Liver (tissue), 3 donors: Measurements from ENCODE around the gene LRAT.

ENCODE experiments used
- CTCF ChIP-seq: fragments of 150-350 bp; IDR thresholded peaks from 2 replicates; pipeline ENCODE4 v1.5.1; 2017; ENCODE audit warnings: improper control_type of control experiment, low read depth, low read length; ENCODE audit not compliant: missing input control
- EGR1 ChIP-seq, 2 donors: IDR thresholded peaks; 2 replicates each; pipeline ENCODE4 v1.6.1; 2016 to 2018; ENCODE audit warnings: antibody characterized with exemption in 2 of 2, low read depth in 2 of 2
- REST ChIP-seq: IDR thresholded peaks from 2 replicates; pipeline ENCODE4 v1.6.1; 2016; ENCODE audit warnings: antibody characterized with exemption, mild to moderate bottlenecking
- donor health status: healthy.
- donor health status: healthy.

- TF ChIP-seq EGR1 (IDR thresholded peaks at IDR 0.05; ENCODE audit: low read depth in 2 of 2): no peak
- no peak for TF ChIP-seq CTCF
- TF ChIP-seq REST: no peak
Measured at GRCh38 chr4:154709550-154709949, 34.2 kb upstream of the LRAT start.
